Activated CD4-positive, alpha-beta memory T cell treated with anti-CD3 and anti-CD28 coated beads, Interleukin-2, amount 10 ng/mL, durations not matched to agents 7 days and 5 days (primary cell): ENCODE data around the gene NQO2. TPM values are rescaled to one million over a fixed set of nuclear protein-coding genes. Genes with fewer than 3 reads are reported as not detected.

ENCODE experiments used
- CTCF ChIA-PET: fragments of 350-600 bp; sonication (Branson Sonifier 250); formaldehyde crosslinking; loops from one replicate; lab custom pipeline; 2021; ENCODE audit warnings: antibody characterized with exemption, inconsistent platforms; lab: Charles Lee
- POLR2A ChIA-PET: fragments of 350-600 bp; sonication (Branson Sonifier 250); formaldehyde crosslinking; loops from one replicate; lab custom pipeline; 2021; ENCODE audit warnings: antibody characterized with exemption; lab: Charles Lee
- DNase-seq: peaks from one replicate; pipeline ENCODE4 v3.0.0-alpha.2; 2020
- H3K27ac Mint-ChIP-seq: one replicate; pipeline ENCODE4 v1.8.0; 2021; ENCODE audit warnings: mild to moderate bottlenecking, mixed read lengths
- H3K27me3 Mint-ChIP-seq: one replicate; pipeline ENCODE4 v1.8.0; 2021; ENCODE audit warnings: mixed read lengths
- H3K36me3 Mint-ChIP-seq: one replicate; pipeline ENCODE4 v1.8.0; 2021; ENCODE audit warnings: low read depth, mixed read lengths
- H3K4me1 Mint-ChIP-seq: one replicate; pipeline ENCODE4 v1.8.0; 2021; ENCODE audit warnings: mixed read lengths
- H3K4me3 Mint-ChIP-seq: one replicate; pipeline ENCODE4 v1.8.0; 2021; ENCODE audit warnings: mild to moderate bottlenecking, mixed read lengths
- H3K9me3 Mint-ChIP-seq: one replicate; pipeline ENCODE4 v1.8.0; 2021; ENCODE audit warnings: mixed read lengths
- total RNA-seq, 2 experiments: library from RNA; stranded (reverse); gene quantifications; one replicate each; pipeline ENCODE4 v1.2.3, GENCODE V29; 2021

NQO2 gene
- total RNA-seq, result 10 to 100 TPM; 37.7 to 38.4 TPM

GRCh38 chr6:2999618-3000557 lies at the start of gene NQO2:
Gene NQO2, plus strand, starts transcription at chr6:2999894. Its CDS starts 6,659 bp downstream, at chr6:3006553.
- Mint-ChIP-seq H3K4me3 (peak within 1 kb of the TSS; percentile 88), H3K27ac (peak within 1 kb of the TSS; percentile 83), H3K27me3 (peaks cover 2% of the 10 kb centered on the region), H3K9me3 (no peaks in the 10 kb centered on the region), H3K4me1 (peaks cover 35% of the 10 kb centered on the region), H3K36me3 (peaks cover 14% of the 10 kb centered on the region)
- ChIA-PET POLR2A (interaction anchor here (0.6 to 4.3 kb wide), 17 partner anchors 10 to 259 kb away, joined by 3 to 91 read pairs (median 5); partner anchors contain the start of genes RIPK1 and SERPINB1), CTCF (interaction anchor here (0.5 to 3.8 kb wide), 19 partner anchors 10 to 159 kb away, joined by 3 to 50 read pairs (median 7); partner anchors contain the start of gene RIPK1)
- peak; percentile 94 for DNase-seq

GRCh38 chr6:2950713-2951112 lies 49.0 kb upstream of the NQO2 start:
- H3K4me1 Mint-ChIP-seq, result no peaks in the 10 kb centered on the region
- POLR2A ChIA-PET, result interaction anchor here (1.4 kb wide), 1 partner anchor 38 kb away, joined by 3 read pairs; no protein-coding TSS in a partner anchor

GRCh38 chr6:2951728-2952127 lies 48.0 kb upstream of the NQO2 start:
- H3K4me3 Mint-ChIP-seq, result no peak overlapping the region
- H3K4me1 Mint-ChIP-seq, result no peaks in the 10 kb centered on the region
- no peaks in the 10 kb centered on the region for H3K36me3 Mint-ChIP-seq
- no peak overlapping the region for H3K27ac Mint-ChIP-seq
- no peaks in the 10 kb centered on the region for H3K9me3 Mint-ChIP-seq
- ChIA-PET CTCF (interaction anchor here (0.8 to 2.9 kb wide), 16 partner anchors 9 to 167 kb away, joined by 3 to 35 read pairs (median 8); partner anchors contain the start of genes RIPK1 and SERPINB1), POLR2A (no interaction called here)
- no peak for DNase-seq
- peaks cover 13% of the 10 kb centered on the region for H3K27me3 Mint-ChIP-seq

More at GRCh38 chr6:2950713-2951112, 49.0 kb upstream of the NQO2 start:
- Mint-ChIP-seq H3K36me3 (no peaks in the 10 kb centered on the region), H3K9me3 (no peaks in the 10 kb centered on the region), H3K27me3 (peaks cover 16% of the 10 kb centered on the region), H3K4me3 (no peak overlapping the region), H3K27ac (no peak overlapping the region)
- no peak for DNase-seq
- CTCF ChIA-PET, result interaction anchor here (0.8 to 2.4 kb wide), 4 partner anchors 14 to 104 kb away, joined by 3 to 20 read pairs (median 10); no protein-coding TSS in a partner anchor

DNA sequence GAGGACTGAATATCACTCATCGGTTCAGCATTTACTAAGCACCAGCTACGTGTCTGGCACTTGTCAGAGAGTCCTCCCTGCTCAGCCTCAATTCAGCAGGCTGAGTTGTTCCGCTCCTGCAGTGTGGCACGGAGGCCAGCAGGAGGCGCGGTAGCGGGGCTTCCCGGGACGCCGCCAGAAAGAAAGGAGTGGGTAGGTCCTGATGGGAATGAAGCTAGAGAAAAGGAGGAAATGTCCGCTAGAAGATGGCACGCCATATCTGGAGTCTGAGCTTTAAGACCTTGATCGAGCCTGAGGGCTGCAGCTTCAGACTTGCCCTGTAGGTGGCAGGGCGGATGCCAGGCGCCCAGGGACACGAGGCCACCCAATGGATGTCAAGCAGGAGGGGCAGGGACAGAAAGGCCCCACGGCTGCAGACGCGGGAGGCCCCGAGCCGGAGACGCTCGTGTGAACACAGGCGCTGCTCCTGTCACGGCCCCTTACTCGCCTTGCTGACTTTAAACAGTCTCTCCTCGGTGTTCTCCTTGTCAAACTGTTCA lies 47.1 kb upstream of the NQO2 start:
- DNase-seq, result peak; percentile 48
- CTCF ChIA-PET, result interaction anchor here (0.8 to 2.9 kb wide), 22 partner anchors 10 to 177 kb away, joined by 3 to 35 read pairs (median 6); partner anchors contain the start of genes RIPK1 and SERPINB1
- Mint-ChIP-seq H3K27ac (no peak overlapping the region), H3K36me3 (no peaks in the 10 kb centered on the region), H3K4me1 (no peaks in the 10 kb centered on the region), H3K27me3 (peaks cover 13% of the 10 kb centered on the region), H3K9me3 (no peaks in the 10 kb centered on the region), H3K4me3 (no peak overlapping the region)
- POLR2A ChIA-PET, result interaction anchor here (1.0 kb wide), 1 partner anchor 37 kb away, joined by 4 read pairs; no protein-coding TSS in a partner anchor

- H3K9me3 Mint-ChIP-seq, result no peaks in the 10 kb centered on the region
- H3K27ac Mint-ChIP-seq, result no peak overlapping the region
- peaks cover 9% of the 10 kb centered on the region for H3K27me3 Mint-ChIP-seq
- DNase-seq, result no peak
- no peak overlapping the region for H3K4me3 Mint-ChIP-seq
- H3K4me1 Mint-ChIP-seq, result no peaks in the 10 kb centered on the region
- CTCF ChIA-PET, result interaction anchor here (0.9 to 2.9 kb wide), 17 partner anchors 10 to 178 kb away, joined by 3 to 35 read pairs (median 7); partner anchors contain the start of gene SERPINB1
- H3K36me3 Mint-ChIP-seq, result no peaks in the 10 kb centered on the region
- POLR2A ChIA-PET, result interaction anchor here (1.0 kb wide), 1 partner anchor 36 kb away, joined by 4 read pairs; no protein-coding TSS in a partner anchor
Measured at GRCh38 chr6:2953098-2953497, 46.6 kb upstream of the NQO2 start.

DNA sequence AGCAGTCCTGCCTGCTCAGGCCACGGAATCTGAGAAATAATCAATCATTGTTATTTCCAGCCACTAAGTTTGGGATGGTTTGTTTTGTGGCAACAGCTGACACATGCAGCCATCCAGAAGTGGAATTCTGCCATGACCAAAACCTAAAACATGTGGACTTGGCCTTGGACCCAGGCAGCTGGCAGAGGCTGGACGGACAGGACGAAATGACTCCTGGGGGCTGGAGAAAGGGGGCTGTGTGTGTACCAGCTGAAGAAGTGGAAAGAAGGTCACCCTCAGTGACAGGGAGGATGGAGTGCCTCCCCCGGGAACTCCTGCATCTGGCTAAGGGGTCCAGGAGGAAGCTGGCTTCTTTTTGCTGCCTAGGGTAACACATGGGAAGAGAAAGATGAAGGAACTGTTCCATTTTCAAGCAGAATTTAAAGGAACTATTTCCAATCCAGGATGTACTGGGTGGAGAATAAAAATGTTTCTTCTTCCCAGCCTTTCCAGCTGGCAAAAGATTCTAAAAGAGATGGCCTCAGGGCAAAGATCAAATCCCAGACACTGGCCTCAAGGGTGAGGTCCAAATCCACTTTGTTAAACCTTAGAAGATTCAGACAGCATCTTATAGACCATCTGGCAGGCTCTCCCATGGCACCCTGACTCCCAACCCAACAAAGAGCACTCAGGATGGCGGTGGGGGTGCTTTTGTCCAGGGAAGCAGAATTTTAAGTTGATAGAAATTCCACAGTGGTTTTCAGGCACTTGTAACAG lies 42.6 kb upstream of the NQO2 start:
- Mint-ChIP-seq H3K27me3 (no peaks in the 10 kb centered on the region), H3K9me3 (no peaks in the 10 kb centered on the region), H3K27ac (no peak overlapping the region), H3K36me3 (no peaks in the 10 kb centered on the region), H3K4me3 (no peak overlapping the region), H3K4me1 (no peaks in the 10 kb centered on the region)
- DNase-seq, result no peak
- POLR2A ChIA-PET, result interaction anchor here (1.1 kb wide), 1 partner anchor 17 kb away, joined by 3 read pairs; no protein-coding TSS in a partner anchor
- CTCF ChIA-PET, result interaction anchor here (0.9 kb wide), 1 partner anchor 111 kb away, joined by 3 read pairs; no protein-coding TSS in a partner anchor

- no peaks in the 10 kb centered on the region for H3K36me3 Mint-ChIP-seq
- no peaks in the 10 kb centered on the region for H3K4me1 Mint-ChIP-seq
- H3K27ac Mint-ChIP-seq, result no peak overlapping the region
- no peaks in the 10 kb centered on the region for H3K27me3 Mint-ChIP-seq
- no peaks in the 10 kb centered on the region for H3K9me3 Mint-ChIP-seq
- H3K4me3 Mint-ChIP-seq, result no peak overlapping the region
- ChIA-PET POLR2A (no interaction called here), CTCF (interaction anchor here (0.9 kb wide), 1 partner anchor 111 kb away, joined by 3 read pairs; no protein-coding TSS in a partner anchor)
- no peak for DNase-seq
Measured at GRCh38 chr6:2957696-2958330, 41.9 kb upstream of the NQO2 start.

DNA sequence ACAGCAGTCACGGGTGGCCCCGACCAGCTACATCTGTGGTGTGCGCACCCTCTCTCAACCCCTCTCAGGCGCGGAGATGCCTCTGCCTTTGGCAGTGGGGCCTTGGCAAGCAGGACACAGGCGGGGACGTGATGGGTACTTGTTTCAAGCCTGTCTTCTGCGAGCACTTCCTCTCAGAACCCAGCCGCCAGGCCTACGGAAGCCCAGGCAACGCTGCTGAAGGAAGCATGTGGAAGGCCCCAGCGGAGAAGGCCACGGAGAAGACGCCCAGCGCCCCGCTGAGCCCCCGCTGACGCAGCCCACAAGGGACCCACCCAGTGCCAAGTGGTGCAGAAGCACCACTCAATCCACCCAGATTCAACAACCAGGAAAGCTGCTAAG lies 41.4 kb upstream of the NQO2 start:
- POLR2A ChIA-PET, result no interaction called here
- Mint-ChIP-seq H3K27ac (no peak overlapping the region), H3K27me3 (no peaks in the 10 kb centered on the region), H3K4me3 (no peak overlapping the region), H3K36me3 (no peaks in the 10 kb centered on the region), H3K4me1 (no peaks in the 10 kb centered on the region), H3K9me3 (no peaks in the 10 kb centered on the region)
- CTCF ChIA-PET, result interaction anchor here (0.9 kb wide), 1 partner anchor 112 kb away, joined by 3 read pairs; no protein-coding TSS in a partner anchor
- peak; percentile 15 for DNase-seq

DNA sequence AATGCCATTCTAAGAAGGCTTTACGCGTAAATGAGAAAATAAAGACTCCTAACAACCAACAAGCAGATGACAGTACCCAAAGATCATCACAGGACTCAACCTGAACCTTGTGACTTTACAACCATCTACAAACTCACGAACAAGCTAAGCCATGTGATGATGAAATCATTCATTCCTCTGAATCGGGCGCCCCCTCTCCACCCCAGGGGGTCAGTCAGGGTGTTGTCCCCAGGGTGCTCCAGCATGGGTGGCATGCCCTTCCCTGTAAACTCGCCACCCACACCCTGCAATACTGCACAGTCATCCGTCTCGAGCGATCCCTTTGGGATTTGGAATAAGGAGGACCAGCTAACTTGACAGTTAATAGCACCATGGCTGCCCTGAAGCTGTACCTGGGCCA lies 40.9 kb upstream of the NQO2 start:
- H3K9me3 Mint-ChIP-seq, result no peaks in the 10 kb centered on the region
- DNase-seq, result peak; percentile 12
- POLR2A ChIA-PET, result no interaction called here
- H3K36me3 Mint-ChIP-seq, result no peaks in the 10 kb centered on the region
- no peaks in the 10 kb centered on the region for H3K4me1 Mint-ChIP-seq
- H3K27me3 Mint-ChIP-seq, result no peaks in the 10 kb centered on the region
- no peak overlapping the region for H3K27ac Mint-ChIP-seq
- CTCF ChIA-PET, result no interaction called here
- H3K4me3 Mint-ChIP-seq, result no peak overlapping the region

GRCh38 chr6:2959909-2960719 lies 39.6 kb upstream of the NQO2 start:
- no peaks in the 10 kb centered on the region for H3K36me3 Mint-ChIP-seq
- no peaks in the 10 kb centered on the region for H3K9me3 Mint-ChIP-seq
- CTCF ChIA-PET, result no interaction called here
- peak; percentile 5 for DNase-seq
- POLR2A ChIA-PET, result no interaction called here
- no peak overlapping the region for H3K27ac Mint-ChIP-seq
- no peaks in the 10 kb centered on the region for H3K4me1 Mint-ChIP-seq
- H3K27me3 Mint-ChIP-seq, result no peaks in the 10 kb centered on the region
- no peak overlapping the region for H3K4me3 Mint-ChIP-seq

DNA sequence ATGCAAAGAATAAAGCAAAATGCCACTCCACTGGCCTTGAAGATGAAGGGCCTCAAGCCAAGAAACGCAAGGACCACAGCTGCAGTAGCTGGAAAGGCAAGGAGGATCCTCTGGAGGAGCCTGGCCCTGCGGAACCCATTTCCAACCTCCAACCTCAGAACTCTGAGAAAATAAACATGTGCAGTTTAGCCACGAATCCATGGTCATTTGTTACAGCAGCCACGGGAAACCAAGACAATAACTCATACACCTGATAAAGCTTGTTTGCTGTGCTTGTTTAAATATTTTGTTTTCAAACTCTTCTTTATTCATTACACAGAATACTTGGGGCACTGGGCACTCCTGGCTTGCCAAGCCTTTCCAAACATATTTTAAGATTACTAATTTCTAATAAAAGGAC lies 38.8 kb upstream of the NQO2 start:
- CTCF ChIA-PET, result no interaction called here
- H3K27ac Mint-ChIP-seq, result no peak overlapping the region
- no peak for DNase-seq
- H3K9me3 Mint-ChIP-seq, result no peaks in the 10 kb centered on the region
- no peaks in the 10 kb centered on the region for H3K36me3 Mint-ChIP-seq
- H3K27me3 Mint-ChIP-seq, result no peaks in the 10 kb centered on the region
- no peak overlapping the region for H3K4me3 Mint-ChIP-seq
- no peaks in the 10 kb centered on the region for H3K4me1 Mint-ChIP-seq
- POLR2A ChIA-PET, result no interaction called here
